A673 (cell line): ENCODE measurements around the gene LRRC27.

ENCODE experiments used
- CTCF ChIP-seq: fragments of 300-800, 200-600 bp; sonication (generic); conservative IDR thresholded peaks from 2 replicates; pipeline ENCODE4 v1.5.1; 2017; ENCODE audit warnings: low read depth, mild to moderate bottlenecking, antibody characterized with exemption, low read length, moderate library complexity, mixed read lengths
- EZH2 ChIP-seq: fragments of 200-600 bp; sonication (generic); IDR thresholded peaks from 2 replicates; pipeline ENCODE4 v1.6.1; 2017; ENCODE audit warnings: borderline replicate concordance, low read depth, mild to moderate bottlenecking, mixed read lengths, antibody characterized with exemption, low read length; ENCODE audit not compliant: poor library complexity, severe bottlenecking

- TF ChIP-seq CTCF (no peak), EZH2 (no peak)
These were observed 77.1 kb downstream of the LRRC27 start for GRCh38 chr10:132408823-132409666.
